H1 (cell line): ENCODE data around the gene MEGF9. TPM values are rescaled to one million over a fixed set of nuclear protein-coding genes. Genes with fewer than 3 reads are reported as not detected.

ENCODE experiments used
- CHD1 ChIP-seq: IDR thresholded peaks from 2 replicates; pipeline ENCODE4 v1.6.1; 2012; ENCODE audit warnings: low read depth, low read length, improper control_type of control experiment
- POU5F1 ChIP-seq: IDR thresholded peaks from 2 replicates; pipeline ENCODE4 v1.6.1; 2011; ENCODE audit warnings: low read depth, mild to moderate bottlenecking, low read length, moderate library complexity
- polyA plus RNA-seq, 7 experiments: library from polyadenylated mRNA; depleted of rRNA in 3 of 7; stranded (reverse) in 5 of 7; unstranded in 2 of 7; fragments of >200 nt in 5 of 7; fragments of 200-250 nt in 2 of 7; gene quantifications; 1 replicate in 5 of 7; 2 replicates in 1 of 7; 4 replicates in 1 of 7; pipeline versions ENCODE4 v1.2.1 to v1.2.3, GENCODE V29; 2011 to 2013; ENCODE audit warnings: missing spikeins in 2 of 7, mixed read lengths in 2 of 7
- total RNA-seq: library from RNA; stranded (reverse); fragmentation: NEBNext Ultra II Directional; extraction: Animal tissue kit (Norgen Biotek cat#: 25700); gene quantifications from 2 replicates; pipeline ENCODE4 v1.2.1, GENCODE V29; 2021

MEGF9 gene
- total and polyA plus RNA-seq, 2 of the 8 experiments (the other 6 are each of a cell fraction or from before 2014, with no cell fraction given): 0.45 to 1.8 TPM

GRCh38 chr9:120737416-120738165 lies 23.3 kb upstream of the MEGF9 start (continued):
- TF ChIP-seq CHD1: no peak
- no peak for TF ChIP-seq POU5F1
